C4-2B (cell line): ENCODE measurements around the gene STAT4.

ENCODE experiments used
- H3K27ac ChIP-seq: fragments of 450-650 bp; 2 replicates; pipeline ENCODE4 v1.5.1; 2017
- ZFX ChIP-seq: fragments of 450-650 bp; IDR thresholded peaks from 2 replicates; pipeline ENCODE4 v1.6.1; 2017
- TF ChIP-seq, protein P1 (sequence below): fragments of 450-650 bp; conservative IDR thresholded peaks from 2 replicates; pipeline ENCODE4 v1.5.1; 2017; ENCODE audit warnings: mild to moderate bottlenecking

The STAT4 gene

DNA sequence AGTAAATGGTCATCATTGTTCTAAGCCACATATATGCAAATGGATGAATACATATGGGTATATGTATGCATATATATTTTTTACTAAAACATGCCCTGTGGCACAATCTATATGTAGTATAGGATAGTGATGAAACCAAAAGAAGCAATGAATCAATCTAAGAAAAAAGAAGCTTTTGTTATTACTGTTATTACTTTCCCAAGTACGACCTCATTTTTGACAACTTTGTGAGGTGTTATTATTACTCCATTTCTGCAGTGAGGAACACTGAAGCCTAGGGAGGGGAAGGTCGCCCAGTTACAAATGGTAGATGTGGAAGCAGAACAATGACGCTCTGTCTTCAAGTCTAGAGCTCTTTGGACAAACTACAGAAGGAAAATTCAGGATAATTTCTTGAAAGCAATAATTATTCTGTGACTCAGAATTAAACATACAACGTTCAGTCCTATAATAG, 38.3 kb downstream of the STAT4 start:
- TF ChIP-seq, protein P1, sequence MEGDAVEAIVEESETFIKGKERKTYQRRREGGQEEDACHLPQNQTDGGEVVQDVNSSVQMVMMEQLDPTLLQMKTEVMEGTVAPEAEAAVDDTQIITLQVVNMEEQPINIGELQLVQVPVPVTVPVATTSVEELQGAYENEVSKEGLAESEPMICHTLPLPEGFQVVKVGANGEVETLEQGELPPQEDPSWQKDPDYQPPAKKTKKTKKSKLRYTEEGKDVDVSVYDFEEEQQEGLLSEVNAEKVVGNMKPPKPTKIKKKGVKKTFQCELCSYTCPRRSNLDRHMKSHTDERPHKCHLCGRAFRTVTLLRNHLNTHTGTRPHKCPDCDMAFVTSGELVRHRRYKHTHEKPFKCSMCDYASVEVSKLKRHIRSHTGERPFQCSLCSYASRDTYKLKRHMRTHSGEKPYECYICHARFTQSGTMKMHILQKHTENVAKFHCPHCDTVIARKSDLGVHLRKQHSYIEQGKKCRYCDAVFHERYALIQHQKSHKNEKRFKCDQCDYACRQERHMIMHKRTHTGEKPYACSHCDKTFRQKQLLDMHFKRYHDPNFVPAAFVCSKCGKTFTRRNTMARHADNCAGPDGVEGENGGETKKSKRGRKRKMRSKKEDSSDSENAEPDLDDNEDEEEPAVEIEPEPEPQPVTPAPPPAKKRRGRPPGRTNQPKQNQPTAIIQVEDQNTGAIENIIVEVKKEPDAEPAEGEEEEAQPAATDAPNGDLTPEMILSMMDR: no peak
- no peak for TF ChIP-seq ZFX
- H3K27ac ChIP-seq: no peak overlapping the region

DNA sequence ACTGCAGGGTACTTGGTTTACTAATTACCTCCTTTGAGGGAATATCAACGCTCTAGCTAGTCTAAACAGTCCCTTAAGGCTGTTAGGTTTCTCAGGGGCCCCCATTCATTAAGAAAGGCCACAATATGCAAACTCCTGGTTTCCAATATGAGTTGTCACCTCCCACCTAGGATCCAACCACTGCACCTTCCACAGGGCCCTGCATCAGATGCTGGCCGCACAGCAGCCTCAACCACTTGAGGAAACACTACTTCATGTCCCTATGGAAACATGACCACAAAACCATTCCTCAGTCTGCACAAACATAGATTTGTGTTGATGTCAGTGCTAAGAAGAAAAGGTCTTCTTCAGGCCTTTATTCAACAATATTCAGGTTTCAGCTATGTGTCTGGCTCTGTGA, 40.9 kb downstream of the STAT4 start:
- no peak overlapping the region for H3K27ac ChIP-seq
- TF ChIP-seq ZFX: no peak
- TF ChIP-seq, protein P1: no peak

DNA sequence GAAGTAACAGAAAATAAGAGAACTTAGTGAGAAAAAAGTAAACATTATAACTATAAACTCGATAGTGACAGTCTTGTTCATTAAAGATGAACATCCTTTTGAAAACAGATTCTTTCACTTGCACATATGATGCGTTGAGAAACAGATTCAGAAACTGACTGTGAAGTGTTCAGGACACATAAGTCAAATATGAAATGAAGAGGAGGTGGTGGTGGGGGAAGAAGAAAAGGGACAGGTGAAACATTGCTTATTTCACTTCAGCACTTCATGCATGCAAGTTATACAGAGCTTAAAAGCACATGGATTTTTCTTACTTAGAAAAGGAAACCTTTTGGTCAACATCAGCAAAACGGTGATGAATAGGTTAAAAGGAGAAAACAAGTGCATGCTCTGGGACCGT, 42.5 kb downstream of the STAT4 start:
- no peak for TF ChIP-seq ZFX
- TF ChIP-seq, protein P1: no peak
- no peak overlapping the region for H3K27ac ChIP-seq

DNA sequence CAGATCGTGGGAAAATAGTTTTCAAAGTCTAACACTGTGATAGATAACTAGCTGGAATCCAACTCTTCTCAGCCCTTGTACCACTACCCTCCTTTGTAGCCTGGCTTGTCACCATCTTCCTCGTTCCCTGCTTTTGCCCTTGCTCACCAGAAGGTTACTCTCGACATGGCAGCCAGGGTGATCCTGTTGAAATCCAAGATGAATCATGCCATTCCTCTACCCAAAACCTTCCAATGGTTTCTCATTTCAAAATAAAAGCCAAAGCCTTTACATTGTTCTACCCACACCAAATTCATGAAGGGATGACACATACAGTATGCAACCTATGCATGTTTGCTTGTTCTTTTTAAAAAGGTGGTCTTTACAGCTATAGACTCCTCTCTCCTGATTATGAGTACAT, 45.7 kb downstream of the STAT4 start:
- no peak overlapping the region for H3K27ac ChIP-seq

DNA sequence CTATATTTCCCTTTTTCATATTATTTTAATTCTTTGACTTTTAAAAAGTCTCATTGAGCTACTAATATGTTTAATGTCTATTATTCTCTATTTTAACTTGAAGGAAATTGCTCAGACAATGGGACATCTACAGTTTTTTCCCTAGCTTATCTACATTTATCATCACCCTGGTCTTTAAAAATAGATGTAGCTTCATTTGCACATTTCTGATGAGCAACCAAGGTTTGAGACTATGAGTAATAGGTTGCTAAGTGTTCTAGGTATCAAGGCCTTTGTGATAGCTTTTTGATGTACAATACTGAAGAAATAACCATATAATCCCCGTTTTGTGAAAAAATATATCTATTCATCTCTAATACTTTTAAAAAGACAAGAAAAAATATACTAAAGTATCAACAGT, 47.0 kb downstream of the STAT4 start:
- TF ChIP-seq, protein P1: no peak
- no peak for TF ChIP-seq ZFX
- H3K27ac ChIP-seq: no peak overlapping the region

More for the DNA sequence above, 45.7 kb downstream of the STAT4 start:
- no peak for TF ChIP-seq ZFX
- TF ChIP-seq, protein P1: no peak

DNA sequence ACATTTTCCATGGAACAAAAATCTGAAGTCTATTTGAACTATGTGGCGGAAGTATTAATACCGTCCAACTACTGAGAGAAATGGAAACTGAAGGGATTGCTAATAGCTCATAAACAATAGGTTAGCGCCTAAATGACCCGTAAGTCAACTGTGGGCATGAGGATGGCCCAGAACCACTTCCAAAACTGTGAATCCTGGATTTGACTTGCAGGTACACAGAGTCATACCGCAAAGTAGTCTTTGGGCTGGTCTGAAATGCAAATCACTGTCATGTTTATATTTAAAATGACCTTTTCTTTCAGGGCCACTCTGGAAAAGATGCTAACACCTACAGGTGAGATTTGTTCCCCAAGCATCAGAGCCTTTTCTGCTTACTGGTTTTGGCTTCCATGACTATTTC, 50.6 kb downstream of the STAT4 start:
- no peak for TF ChIP-seq ZFX
- TF ChIP-seq, protein P1: no peak

DNA sequence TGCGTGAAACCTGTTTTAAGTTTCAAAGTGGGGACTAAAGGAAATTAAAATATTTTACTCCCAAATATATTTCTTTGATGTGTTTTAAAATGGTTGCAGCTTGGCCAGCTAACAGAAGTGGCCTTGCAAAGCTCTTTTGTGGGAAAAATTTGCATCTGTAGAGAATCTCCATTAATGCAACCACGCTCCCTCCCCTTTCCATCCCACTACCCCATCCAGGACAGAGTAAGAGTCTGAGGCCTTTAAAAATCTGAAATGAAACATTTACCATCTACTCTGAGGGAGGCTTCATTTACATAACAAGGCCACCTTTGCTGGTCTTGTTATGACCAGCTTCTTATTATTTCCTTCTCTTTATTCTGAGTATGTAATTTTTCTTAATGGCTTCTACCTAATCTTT, 63.5 kb downstream of the STAT4 start:
- no peak overlapping the region for H3K27ac ChIP-seq
- TF ChIP-seq, protein P1: no peak
- TF ChIP-seq ZFX: no peak

More for the DNA sequence above, 50.6 kb downstream of the STAT4 start:
- no peak overlapping the region for H3K27ac ChIP-seq
